H9 (cell line): ENCODE measurements around the gene HS6ST3. TPM values are rescaled to one million over a fixed set of nuclear protein-coding genes. Genes with fewer than 3 reads are reported as not detected.

Experiments
- DNase-seq: peaks from one replicate; pipeline ENCODE4 v3.0.0-alpha.2; 2017
- H2AFZ ChIP-seq: one replicate; pipeline ENCODE4 v1.6.1; 2013; ENCODE audit warnings: mild to moderate bottlenecking, low read length, control low read depth, moderate library complexity
- H2AK5ac ChIP-seq: 2 replicates; pipeline ENCODE4 v1.6.1; 2013; ENCODE audit warnings: low read length, control low read depth, mixed read lengths; ENCODE audit not compliant: insufficient read length
- H2BK120ac ChIP-seq: one replicate; pipeline ENCODE4 v1.6.1; 2013; ENCODE audit warnings: low read depth, mild to moderate bottlenecking, low read length, control low read depth, inconsistent platforms; ENCODE audit not compliant: poor library complexity, severe bottlenecking
- H2BK12ac ChIP-seq: 2 replicates; pipeline ENCODE4 v1.6.1; 2013; ENCODE audit warnings: low read length, control low read depth, mixed read lengths, low read depth; ENCODE audit not compliant: insufficient read length
- H2BK15ac ChIP-seq: 2 replicates; pipeline ENCODE4 v1.6.1; 2013; ENCODE audit warnings: low read depth, low read length, control low read depth
- H2BK20ac ChIP-seq: one replicate; pipeline ENCODE4 v1.6.1; 2013; ENCODE audit warnings: low read depth, mild to moderate bottlenecking, low read length, control low read depth, inconsistent platforms; ENCODE audit not compliant: poor library complexity, severe bottlenecking
- H2BK5ac ChIP-seq: 2 replicates; pipeline ENCODE4 v1.6.1; 2013; ENCODE audit warnings: low read length, control low read depth, mixed read lengths; ENCODE audit not compliant: insufficient read length
- H3K14ac ChIP-seq: 2 replicates; pipeline ENCODE4 v1.6.1; 2013; ENCODE audit warnings: low read length, control low read depth; ENCODE audit not compliant: insufficient read depth
- H3K18ac ChIP-seq: 2 replicates; pipeline ENCODE4 v1.6.1; 2013; ENCODE audit warnings: low read depth, mild to moderate bottlenecking, mixed read lengths, low read length, control low read depth; ENCODE audit not compliant: insufficient read length
- H3K23ac ChIP-seq: 2 replicates; pipeline ENCODE4 v1.6.1; 2013; ENCODE audit warnings: low read length, control low read depth, mixed read lengths, low read depth; ENCODE audit not compliant: insufficient read length
- H3K23me2 ChIP-seq: 2 replicates; pipeline ENCODE4 v1.6.1; 2013; ENCODE audit warnings: low read depth, mild to moderate bottlenecking, mixed read lengths, low read length, control low read depth; ENCODE audit not compliant: insufficient read length, poor library complexity, severe bottlenecking
- H3K27ac ChIP-seq: 2 replicates; pipeline ENCODE4 v1.5.1; 2013; ENCODE audit warnings: low read length, control low read depth, mixed read lengths, low read depth; ENCODE audit not compliant: insufficient read length
- H3K27me3 ChIP-seq: 2 replicates; pipeline ENCODE4 v1.6.1; 2013; ENCODE audit warnings: low read length, control low read depth, inconsistent platforms; ENCODE audit not compliant: insufficient read depth
- H3K4ac ChIP-seq: 2 replicates; pipeline ENCODE4 v1.6.1; 2013; ENCODE audit warnings: low read depth, mild to moderate bottlenecking, control low read depth, inconsistent platforms, low read length, moderate library complexity
- H3K4me1 ChIP-seq: 2 replicates; pipeline ENCODE4 v1.6.1; 2013; ENCODE audit warnings: low read length, control low read depth, inconsistent platforms; ENCODE audit not compliant: insufficient read depth
- H3K4me2 ChIP-seq: 2 replicates; pipeline ENCODE4 v1.6.1; 2013; ENCODE audit warnings: low read length, control low read depth, mixed read lengths; ENCODE audit not compliant: insufficient read length, insufficient read depth
- H3K56ac ChIP-seq: 2 replicates; pipeline ENCODE4 v1.6.1; 2013; ENCODE audit warnings: low read depth, mild to moderate bottlenecking, mixed read lengths, low read length, control low read depth; ENCODE audit not compliant: insufficient read length
- H3K79me1 ChIP-seq: 2 replicates; pipeline ENCODE4 v1.6.1; 2013; ENCODE audit warnings: low read depth, mild to moderate bottlenecking, moderate library complexity, low read length, control low read depth, inconsistent platforms; ENCODE audit not compliant: insufficient read depth, poor library complexity, severe bottlenecking
- H3K79me2 ChIP-seq: 2 replicates; pipeline ENCODE4 v1.6.1; 2013; ENCODE audit warnings: low read length, control low read depth, inconsistent platforms; ENCODE audit not compliant: insufficient read depth
- H3K9ac ChIP-seq: 2 replicates; pipeline ENCODE4 v1.6.1; 2013; ENCODE audit warnings: low read length, control low read depth, mixed read lengths; ENCODE audit not compliant: insufficient read length; ENCODE audit errors: extremely low read depth
- H3K9me3 ChIP-seq: one replicate; pipeline ENCODE4 v1.6.1; 2013; ENCODE audit warnings: low read depth, low read length, inconsistent platforms; ENCODE audit not compliant: control insufficient read depth
- H3T11ph ChIP-seq: one replicate; pipeline ENCODE4 v1.6.1; 2013; ENCODE audit warnings: mild to moderate bottlenecking, low read length, control low read depth, inconsistent platforms
- H4K20me1 ChIP-seq: one replicate; pipeline ENCODE4 v1.6.1; 2013; ENCODE audit not compliant: control insufficient read depth, insufficient read length, insufficient read depth
- H4K5ac ChIP-seq: 2 replicates; pipeline ENCODE4 v1.6.1; 2013; ENCODE audit warnings: low read depth, mild to moderate bottlenecking, mixed read lengths, low read length, control low read depth; ENCODE audit not compliant: insufficient read length
- H4K8ac ChIP-seq: replicated peaks from 2 replicates; pipeline ENCODE4 v1.6.1; 2013; ENCODE audit warnings: low read length, control low read depth, mixed read lengths, low read depth; ENCODE audit not compliant: insufficient read length
- H4K91ac ChIP-seq: 2 replicates; pipeline ENCODE4 v1.6.1; 2013; ENCODE audit warnings: low read depth, mild to moderate bottlenecking, moderate library complexity, mixed read lengths, low read length, control low read depth; ENCODE audit not compliant: insufficient read length
- H3K27ac Mint-ChIP-seq, 3 experiments: 2 replicates in 2 of 3; 3 replicates in 1 of 3; pipeline ENCODE4 v1.8.0; 2020 to 2021; ENCODE audit warnings: mixed read lengths in 3 of 3, mild to moderate bottlenecking in 1 of 3, moderate library complexity in 1 of 3
- H3K27me3 Mint-ChIP-seq: 2 replicates; pipeline ENCODE4 v1.8.0; 2021; ENCODE audit warnings: low read depth, mild to moderate bottlenecking, moderate library complexity, mixed read lengths
- H3K36me3 Mint-ChIP-seq, 3 experiments: 2 replicates in 2 of 3; 3 replicates in 1 of 3; pipeline ENCODE4 v1.8.0; 2020 to 2021; ENCODE audit warnings: low read depth in 3 of 3, mixed read lengths in 3 of 3; ENCODE audit not compliant: insufficient read depth in 1 of 3
- H3K4me1 Mint-ChIP-seq, 2 experiments: 2 replicates each; pipeline ENCODE4 v1.8.0; 2020; ENCODE audit warnings: mixed read lengths in 2 of 2
- H3K4me3 Mint-ChIP-seq, 2 experiments: 2 replicates in 1 of 2; 3 replicates in 1 of 2; pipeline ENCODE4 v1.8.0; 2020 to 2021; ENCODE audit warnings: mild to moderate bottlenecking in 2 of 2, mixed read lengths in 2 of 2, moderate library complexity in 1 of 2
- H3K9me3 Mint-ChIP-seq, 2 experiments: 2 replicates in 1 of 2; 3 replicates in 1 of 2; pipeline ENCODE4 v1.8.0; 2020; ENCODE audit warnings: mild to moderate bottlenecking in 2 of 2, mixed read lengths in 2 of 2, moderate library complexity in 1 of 2
- CTCF ChIP-seq: fragments of 200-600 bp; sonication (generic); conservative IDR thresholded peaks from 3 replicates; pipeline ENCODE4 v1.8.0; 2021; ENCODE audit warnings: antibody characterized with exemption, mild to moderate bottlenecking
- WGBS: extraction: QIAGEN DNeasy Blood & Tissue Kit; methylation state at CpG from one replicate; pipeline ENCODE4 v1.1.7; 2013; ENCODE audit warnings: missing lambda C conversion rate, low lambda C conversion rate, mixed read lengths; ENCODE audit not compliant: insufficient read length; ENCODE audit errors: extremely low coverage; 5-methylcytosine and 5-hydroxymethylcytosine counted together
- total RNA-seq: library from RNA; stranded (reverse); gene quantifications from 2 replicates; pipeline ENCODE4 v1.2.1, GENCODE V29; 2021

The HS6ST3 gene
- total RNA-seq, 1 experiment from 2014 or later = 0.44 TPM

- no peak for DNase-seq
- Mint-ChIP-seq H3K27ac (no peak overlapping the region), H3K9me3 (no peaks in the 10 kb centered on the region), H3K36me3 (no peaks in the 10 kb centered on the region), H3K4me1 (peaks cover 0 to 4% of the 10 kb centered on the region in 2 experiments; a peak in 1 of 4 replicates), H3K4me3 (no peak overlapping the region), H3K27me3 (no peaks in the 10 kb centered on the region)
- Histone ChIP-seq H3K4ac (no peak overlapping the region), H3K23me2 (no peaks in the 10 kb centered on the region), H3T11ph (no peak overlapping the region), H3K4me2 (no peak overlapping the region), H3K4me1 (no peaks in the 10 kb centered on the region), H3K79me2 (no peaks in the 10 kb centered on the region), H4K20me1 (no peaks in the 10 kb centered on the region), H2BK20ac (no peak overlapping the region), H4K91ac (no peak overlapping the region), H3K56ac (no peak overlapping the region), H4K5ac (no peak overlapping the region), H2AFZ (no peak overlapping the region), H4K8ac (no peak overlapping the region), H2BK15ac (no peak overlapping the region), H3K79me1 (no peaks in the 10 kb centered on the region), H2AK5ac (no peak overlapping the region), H3K14ac (no peak overlapping the region), H2BK120ac (no peak overlapping the region), H3K18ac (no peak overlapping the region), H3K9ac (no peak overlapping the region), H3K27me3 (no peaks in the 10 kb centered on the region), H2BK5ac (no peak overlapping the region), H3K9me3 (no peaks in the 10 kb centered on the region), H3K27ac (no peak overlapping the region), H3K23ac (no peak overlapping the region), H2BK12ac (no peak overlapping the region)
- TF ChIP-seq CTCF = no peak
- WGBS = no CpG with 5 or more reads among the region's 5 CpGs
Measured at GRCh38 chr13:96181911-96182310, 92.0 kb downstream of the HS6ST3 start.
